ENCODE results near the gene SCO2. TPM values are rescaled to one million over a fixed set of nuclear protein-coding genes. Genes with fewer than 3 reads are reported as not detected.
A peak's percentile ranks its signal among the peaks of the same experiment; 100 is the strongest.

Gene SCO2
- total and polyA plus RNA-seq, 2 of the 13 experiments (the other 11 are each of a cell fraction or from before 2014, with no cell fraction given), result 0.32 to 3.7 TPM

DNA sequence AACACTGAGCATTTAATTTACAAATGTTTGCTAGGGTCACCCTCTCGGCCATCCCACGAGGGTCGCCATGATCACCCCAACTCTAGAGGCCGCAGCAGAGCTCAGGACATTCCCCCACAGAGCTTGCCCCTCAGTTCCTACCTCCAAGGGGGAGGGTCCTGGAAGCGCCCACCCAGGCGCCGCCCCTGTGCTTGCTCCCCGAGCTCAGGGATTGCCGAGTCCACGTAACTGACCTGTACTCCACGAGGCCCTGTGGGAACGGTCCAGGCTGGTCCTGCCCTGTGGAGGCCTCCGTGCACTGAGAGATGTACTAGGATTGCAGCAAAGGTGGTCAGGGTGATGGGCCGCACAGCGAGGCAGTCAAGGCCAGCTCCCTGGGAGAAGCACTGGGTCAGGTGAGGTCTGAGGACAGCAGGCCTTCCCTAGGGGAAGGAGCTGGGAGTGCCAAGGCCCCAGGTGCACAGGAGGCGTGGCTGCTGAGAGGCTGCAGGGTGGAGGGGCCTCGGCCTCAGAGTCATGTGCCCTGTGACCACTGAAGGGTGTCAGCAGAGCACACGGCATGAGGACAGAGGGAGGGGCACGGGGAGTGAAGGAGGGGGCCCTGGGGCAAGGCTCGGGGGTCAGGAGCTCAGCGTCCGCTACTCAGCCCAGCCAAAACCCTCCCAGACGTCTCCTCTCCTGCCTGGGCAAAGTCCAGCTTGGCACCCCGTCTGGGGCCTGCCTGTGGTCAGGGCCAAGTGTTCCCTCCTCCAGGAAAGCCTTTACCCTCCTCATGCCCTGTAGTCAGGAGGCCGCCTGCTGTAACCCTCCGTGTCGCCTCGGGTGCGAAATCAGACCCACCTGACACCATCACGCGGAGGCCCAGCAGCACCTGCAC lies 41.2 kb downstream of the SCO2 start (continued):
- TF ChIP-seq, protein P1, sequence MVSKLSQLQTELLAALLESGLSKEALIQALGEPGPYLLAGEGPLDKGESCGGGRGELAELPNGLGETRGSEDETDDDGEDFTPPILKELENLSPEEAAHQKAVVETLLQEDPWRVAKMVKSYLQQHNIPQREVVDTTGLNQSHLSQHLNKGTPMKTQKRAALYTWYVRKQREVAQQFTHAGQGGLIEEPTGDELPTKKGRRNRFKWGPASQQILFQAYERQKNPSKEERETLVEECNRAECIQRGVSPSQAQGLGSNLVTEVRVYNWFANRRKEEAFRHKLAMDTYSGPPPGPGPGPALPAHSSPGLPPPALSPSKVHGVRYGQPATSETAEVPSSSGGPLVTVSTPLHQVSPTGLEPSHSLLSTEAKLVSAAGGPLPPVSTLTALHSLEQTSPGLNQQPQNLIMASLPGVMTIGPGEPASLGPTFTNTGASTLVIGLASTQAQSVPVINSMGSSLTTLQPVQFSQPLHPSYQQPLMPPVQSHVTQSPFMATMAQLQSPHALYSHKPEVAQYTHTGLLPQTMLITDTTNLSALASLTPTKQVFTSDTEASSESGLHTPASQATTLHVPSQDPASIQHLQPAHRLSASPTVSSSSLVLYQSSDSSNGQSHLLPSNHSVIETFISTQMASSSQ (IDR thresholded peaks at IDR 0.05; ENCODE audit: low read depth), result no peak
- TF ChIP-seq, protein P1 (CRISPR knock-in tag; IDR thresholded peaks at IDR 0.05; ENCODE audit: borderline replicate concordance), result no peak
- TF ChIP-seq SALL2 (CRISPR knock-in tag; IDR thresholded peaks at IDR 0.05) (0 out of 2 replicates have a peak, but pooled peaks have one; percentile 1), ZFY (CRISPR knock-in tag; IDR thresholded peaks at IDR 0.05) (peak; percentile 9; the same call in 1 of the 2 replicates), SIN3A (IDR thresholded peaks at IDR 0.05; ENCODE audit: borderline replicate concordance, low read depth, low read length) (no peak), ZFX (CRISPR knock-in tag; IDR thresholded peaks at IDR 0.05; ENCODE audit: low read depth) (peak; percentile 25; the same call in 1 of the 2 replicates), GPBP1L1 (CRISPR knock-in tag; IDR thresholded peaks at IDR 0.05) (no peak), ZNF672 (CRISPR knock-in tag; IDR thresholded peaks at IDR 0.05) (no peak), CCAR2 (optimal IDR thresholded peaks at IDR 0.05; ENCODE audit: low read depth, low read length) (no peak), YEATS4 (CRISPR knock-in tag; IDR thresholded peaks at IDR 0.05; ENCODE audit: borderline replicate concordance) (no peak), BATF2 (CRISPR knock-in tag; IDR thresholded peaks at IDR 0.05) (no peak), RBFOX2 (IDR thresholded peaks at IDR 0.05; ENCODE audit: low read depth, low read length) (peak; percentile 42; the same call in 1 of the 2 replicates), POLR2A (IDR thresholded peaks at IDR 0.05; ENCODE audit: insufficient read depth in 1 of 2, low read depth in 2 of 2, low read length in 2 of 2) (peak in 1 of 2 experiments; percentile 21; a peak in 1 of 4 replicates), ZNF749 (CRISPR knock-in tag; IDR thresholded peaks at IDR 0.05; ENCODE audit: borderline replicate concordance) (no peak), FOXJ3 (CRISPR knock-in tag; IDR thresholded peaks at IDR 0.05; ENCODE audit: borderline replicate concordance) (no peak), PAF1 (CRISPR knock-in tag; IDR thresholded peaks at IDR 0.05) (0 out of 2 replicates have a peak, but pooled peaks have one; percentile 57)
- TF ChIP-seq, protein P2, sequence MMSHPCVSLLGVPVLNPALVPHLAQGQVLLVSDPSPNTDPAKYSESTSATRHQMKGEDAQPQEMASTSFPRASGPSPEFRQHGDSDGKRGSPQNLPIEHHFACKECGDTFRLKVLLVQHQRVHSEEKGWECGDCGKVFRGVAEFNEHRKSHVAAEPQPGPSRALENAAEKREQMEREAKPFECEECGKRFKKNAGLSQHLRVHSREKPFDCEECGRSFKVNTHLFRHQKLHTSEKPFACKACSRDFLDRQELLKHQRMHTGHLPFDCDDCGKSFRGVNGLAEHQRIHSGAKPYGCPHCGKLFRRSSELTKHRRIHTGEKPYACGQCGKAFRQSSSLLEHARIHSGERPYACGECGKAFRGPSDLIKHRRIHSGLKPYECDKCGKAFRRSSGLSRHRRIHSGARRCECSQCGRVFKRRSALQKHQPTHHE (CRISPR knock-in tag; IDR thresholded peaks at IDR 0.05; ENCODE audit: borderline replicate concordance), result no peak

All from HepG2 (cell line).